Hepatocyte (in vitro differentiated cells): ENCODE results near the gene CPVL. TPM values are rescaled to one million over a fixed set of nuclear protein-coding genes. Genes with fewer than 3 reads are reported as not detected.
A peak's percentile ranks its signal among the peaks of the same experiment; 100 is the strongest.
"Not testable (repeated sequence)": the region's sequence is repeated elsewhere in the genome, so short reads cannot be mapped to it uniquely, and the experiment has no call there.

Source experiments
- DNase-seq: peaks from one replicate; pipeline ENCODE4 v3.0.0-alpha.2; 2016; ENCODE audit warnings: low spot score
- H2AFZ ChIP-seq: fragments of 200-600 bp; sonication (generic); 2 replicates; pipeline ENCODE4 v1.6.0; 2016; ENCODE audit warnings: antibody characterized with exemption, mild to moderate bottlenecking
- H3K27ac ChIP-seq: fragments of 200-600 bp; sonication (generic); 2 replicates; pipeline ENCODE4 v1.5.1; 2016; ENCODE audit warnings: mild to moderate bottlenecking
- H3K27me3 ChIP-seq: fragments of 200-600 bp; sonication (generic); 2 replicates; pipeline ENCODE4 v1.6.1; 2016
- H3K36me3 ChIP-seq: fragments of 200-600 bp; sonication (generic); replicated peaks from 2 replicates; pipeline ENCODE4 v1.5.1; 2016; ENCODE audit warnings: low read depth; ENCODE audit not compliant: insufficient read depth
- H3K4me1 ChIP-seq: fragments of 200-600 bp; sonication (generic); 2 replicates; pipeline ENCODE4 v1.5.1; 2016; ENCODE audit warnings: mild to moderate bottlenecking, moderate library complexity; ENCODE audit not compliant: insufficient read depth
- H3K4me2 ChIP-seq: fragments of 200-600 bp; sonication (generic); 2 replicates; pipeline ENCODE4 v1.6.0; 2016
- H3K4me3 ChIP-seq: fragments of 200-600 bp; sonication (generic); 2 replicates; pipeline ENCODE4 v1.5.1; 2016; ENCODE audit warnings: mild to moderate bottlenecking
- H3K79me2 ChIP-seq: fragments of 200-600 bp; sonication (generic); 2 replicates; pipeline ENCODE4 v1.6.0; 2017; ENCODE audit warnings: mild to moderate bottlenecking
- H3K9me2 ChIP-seq: fragments of 200-600 bp; sonication (generic); replicated peaks from 2 replicates; pipeline ENCODE4 v1.6.0; 2017; ENCODE audit warnings: mild to moderate bottlenecking; ENCODE audit not compliant: insufficient read depth
- H3K9me3 ChIP-seq: fragments of 200-600 bp; sonication (generic); 2 replicates; pipeline ENCODE4 v1.5.1; 2016; ENCODE audit warnings: low read depth, mild to moderate bottlenecking
- H4K20me1 ChIP-seq: fragments of 200-600 bp; sonication (generic); 2 replicates; pipeline ENCODE4 v1.6.0; 2016; ENCODE audit warnings: mild to moderate bottlenecking; ENCODE audit not compliant: insufficient read depth, poor library complexity, severe bottlenecking
- CTCF ChIP-seq: fragments of 200-600 bp; sonication (generic); IDR thresholded peaks from 2 replicates; pipeline ENCODE4 v1.5.1; 2016; ENCODE audit warnings: antibody characterized with exemption, mild to moderate bottlenecking; ENCODE audit not compliant: poor library complexity
- EZH2 ChIP-seq: fragments of 200-600 bp; sonication (generic); IDR thresholded peaks from 2 replicates; pipeline ENCODE4 v1.6.1; 2016; ENCODE audit warnings: antibody characterized with exemption, mild to moderate bottlenecking, borderline replicate concordance
- EZH2phosphoT487 ChIP-seq: fragments of 200-600 bp; sonication (generic); IDR thresholded peaks from one replicate; pipeline ENCODE4 v1.6.1; 2018; ENCODE audit warnings: antibody characterized with exemption, mild to moderate bottlenecking, low read depth, moderate library complexity; ENCODE audit not compliant: unreplicated experiment, severe bottlenecking
- WGBS: methylation state at CpG from one replicate; pipeline ENCODE4 v1.1.6; 2016; ENCODE audit warnings: low lambda C conversion rate; ENCODE audit errors: missing lambda C conversion rate; 5-methylcytosine and 5-hydroxymethylcytosine counted together
- polyA plus RNA-seq: library from polyadenylated mRNA; unstranded; fragments of >200 nt; fragmentation: Nextera tagmentation; extraction: Ambion mirVana; gene quantifications from 2 replicates; pipeline ENCODE4 v1.2.1, GENCODE V29; 2016
- total RNA-seq: library from RNA; depleted of rRNA; stranded (reverse); fragments of >200 nt; gene quantifications from 2 replicates; pipeline ENCODE4 v1.2.3, GENCODE V29; 2014

The CPVL gene
- total and polyA plus RNA-seq, 2 experiments from 2014 or later, result 26.2 to 36.3 TPM

- Histone ChIP-seq H3K9me3 (no peaks in the 10 kb centered on the region), H3K4me2 (no peak overlapping the region), H4K20me1 (no peaks in the 10 kb centered on the region), H3K79me2 (no peaks in the 10 kb centered on the region), H3K4me1 (peaks cover 6% of the 10 kb centered on the region), H3K27ac (no peak overlapping the region), H3K27me3 (no peaks in the 10 kb centered on the region), H2AFZ (no peak overlapping the region), H3K36me3 (no peaks in the 10 kb centered on the region), H3K4me3 (no peak overlapping the region), H3K9me2 (no peaks in the 10 kb centered on the region)
- DNase-seq, result no peak
- WGBS, result 97% methylated on average over 5 of the region's 5 CpGs
- TF ChIP-seq EZH2 (no peak), EZH2phosphoT487 (no peak), CTCF (no peak)
These were observed 49.9 kb downstream of the CPVL start for GRCh38 chr7:29096446-29096730.

- WGBS, result 53% methylated on average over 8 of the region's 8 CpGs
- no peak overlapping the region for H3K27ac ChIP-seq
These were observed 50.5 kb downstream of the CPVL start for GRCh38 chr7:29095631-29096445.

GRCh38 chr7:29093091-29093490 is 53.2 kb downstream of the CPVL start:
- not testable (repeated sequence) for H3K4me3 ChIP-seq, H2AFZ ChIP-seq, H3K4me2 ChIP-seq, H3K36me3 ChIP-seq, H3K9me2 ChIP-seq, DNase-seq, H3K27me3 ChIP-seq, H3K9me3 ChIP-seq, H3K27ac ChIP-seq, H3K79me2 ChIP-seq, H4K20me1 ChIP-seq
- H3K4me1 ChIP-seq, result peaks cover 13% of the 10 kb centered on the region
- WGBS, result 94% methylated on average over 11 of the region's 11 CpGs

More at GRCh38 chr7:29095631-29096445, 50.5 kb downstream of the CPVL start:
- Histone ChIP-seq H3K4me2 (no peak overlapping the region), H2AFZ (no peak overlapping the region), H4K20me1 (no peaks in the 10 kb centered on the region), H3K4me1 (peaks cover 6% of the 10 kb centered on the region), H3K4me3 (no peak overlapping the region), H3K27me3 (no peaks in the 10 kb centered on the region), H3K9me2 (no peaks in the 10 kb centered on the region), H3K79me2 (no peaks in the 10 kb centered on the region), H3K9me3 (no peaks in the 10 kb centered on the region), H3K36me3 (no peaks in the 10 kb centered on the region)
- no peak for DNase-seq
- no peak for TF ChIP-seq EZH2phosphoT487
- TF ChIP-seq EZH2, result no peak
- no peak for TF ChIP-seq CTCF

GRCh38 chr7:29091715-29092114 is 54.6 kb downstream of the CPVL start:
- Histone ChIP-seq H3K9me3 (no peaks in the 10 kb centered on the region), H4K20me1 (no peaks in the 10 kb centered on the region), H3K27ac (peak overlapping the region; percentile 68), H3K4me2 (peak overlapping the region; percentile 64), H3K9me2 (no peaks in the 10 kb centered on the region), H3K4me3 (no peak overlapping the region), H3K27me3 (no peaks in the 10 kb centered on the region), H3K36me3 (no peaks in the 10 kb centered on the region), H3K79me2 (no peaks in the 10 kb centered on the region), H2AFZ (peak overlapping the region; percentile 31), H3K4me1 (peaks cover 21% of the 10 kb centered on the region)
- DNase-seq, result no peak
- WGBS, result 57% methylated on average over 4 of the region's 4 CpGs
- TF ChIP-seq EZH2 (no peak), CTCF (no peak), EZH2phosphoT487 (no peak)
